HG03520 (cell line): ENCODE results near the gene OPA1.

Experiments
- ATAC-seq: cut with Tn5 transposase; IDR thresholded peaks from one replicate; pipeline ENCODE4 v1.9.1; 2021; ENCODE audit warnings: mild to moderate bottlenecking, moderate library complexity; ENCODE audit not compliant: unreplicated experiment

OPA1 gene

GRCh38 chr3:193592841-193593667, at the start of gene OPA1:
TSS of gene OPA1 (plus strand) at chr3:193593208. CDS start at chr3:193593378, 170 bp downstream.
- ATAC-seq = peak; percentile 94

GRCh38 chr3:193544289-193544688, 48.7 kb upstream of the OPA1 start:
- no peak for ATAC-seq

DNA sequence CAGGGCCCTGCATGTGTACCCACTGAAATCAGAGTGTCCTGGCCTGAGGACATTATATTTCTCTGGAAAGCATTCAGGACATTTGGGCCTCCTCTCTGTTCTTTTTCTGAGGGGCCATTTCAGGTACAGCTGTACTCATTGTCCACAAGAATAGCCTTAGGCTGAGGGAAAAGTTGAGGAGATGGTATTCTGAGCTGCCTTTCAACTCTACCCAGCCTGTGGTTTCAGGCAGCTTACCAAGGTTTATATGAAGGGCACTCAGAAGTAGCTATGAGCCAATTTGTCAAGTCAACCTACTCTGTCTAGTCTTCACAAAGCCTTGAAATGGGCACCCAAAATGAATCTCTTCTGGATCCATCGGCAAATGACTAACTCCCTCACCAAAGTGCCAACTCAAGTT, 47.7 kb upstream of the OPA1 start:
- no peak for ATAC-seq

- no peak for ATAC-seq
These were observed 46.9 kb upstream of the OPA1 start for GRCh38 chr3:193546129-193546528.

- ATAC-seq = no peak
These were observed 44.6 kb upstream of the OPA1 start for GRCh38 chr3:193548406-193548805.

DNA sequence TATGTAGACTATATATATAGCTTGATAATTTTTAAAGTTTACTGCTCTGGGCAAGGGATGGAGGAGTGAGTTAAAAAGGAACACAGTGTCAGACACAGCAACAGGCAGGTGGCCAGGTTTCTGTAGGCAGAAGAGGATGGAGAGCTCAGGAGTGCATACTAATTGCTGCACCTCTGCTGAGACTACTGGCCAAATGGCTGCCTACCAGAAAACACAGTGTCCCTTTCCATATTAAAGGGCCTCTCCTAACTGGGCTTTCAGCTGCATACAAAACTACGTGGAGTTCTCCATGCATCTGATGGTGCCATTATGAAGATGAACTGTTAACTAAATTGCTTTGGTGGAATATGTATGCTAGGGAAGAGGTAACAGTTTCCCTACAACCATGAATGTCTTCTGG, 40.1 kb upstream of the OPA1 start:
- no peak for ATAC-seq

- no peak for ATAC-seq
These were observed 39.4 kb upstream of the OPA1 start for GRCh38 chr3:193553586-193553985.

GRCh38 chr3:193554811-193555210, 38.2 kb upstream of the OPA1 start, which contains the start of gene ATP13A4:
TSS of gene ATP13A4 (minus strand) at chr3:193554895. CDS start at chr3:193554799, 96 bp downstream.
- ATAC-seq = no peak

- no peak for ATAC-seq
These were observed 36.2 kb upstream of the OPA1 start for GRCh38 chr3:193556841-193557240.

DNA sequence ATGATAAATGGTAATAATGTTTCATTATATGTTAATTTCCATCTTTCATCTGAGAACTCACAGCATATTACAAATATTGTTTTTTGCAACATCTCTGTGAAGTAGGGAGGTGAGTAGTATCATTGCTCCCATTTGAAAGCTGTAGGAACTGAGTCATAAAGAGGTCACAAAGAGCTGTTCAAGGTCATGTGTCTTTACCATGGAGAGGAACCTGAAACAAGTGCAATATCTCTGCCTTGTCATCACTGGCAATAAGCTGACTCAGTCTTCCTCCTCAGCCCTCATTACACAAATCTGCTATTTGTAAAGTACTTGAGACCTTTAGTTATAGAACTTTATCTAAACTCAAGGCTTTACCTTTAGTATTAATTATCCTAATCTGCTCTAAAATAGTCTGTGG, 33.9 kb upstream of the OPA1 start:
- no peak for ATAC-seq

- no peak for ATAC-seq
These were observed 32.9 kb upstream of the OPA1 start for GRCh38 chr3:193560091-193560490.

DNA sequence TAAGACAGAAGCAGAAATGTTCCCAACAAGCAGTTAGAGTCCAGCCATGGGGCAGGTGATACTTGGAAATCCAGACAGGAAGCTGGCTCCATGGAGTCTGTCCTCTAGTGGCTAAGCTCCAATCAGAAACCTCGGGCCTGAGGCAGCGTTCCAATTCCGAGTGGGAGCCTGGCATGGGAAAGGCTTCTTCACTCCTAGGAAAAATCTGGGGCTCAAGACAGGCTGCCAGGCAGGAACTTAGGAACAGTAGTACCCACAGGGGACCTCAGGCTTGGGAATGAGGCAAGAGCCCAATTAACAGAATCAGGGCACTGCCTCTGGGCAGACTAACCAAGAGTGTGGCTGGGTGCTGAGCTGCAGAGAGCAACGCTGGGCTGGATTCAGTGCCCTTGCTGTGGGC, 32.1 kb upstream of the OPA1 start:
- no peak for ATAC-seq

GRCh38 chr3:193563426-193563825, 29.6 kb upstream of the OPA1 start:
- ATAC-seq = no peak

DNA sequence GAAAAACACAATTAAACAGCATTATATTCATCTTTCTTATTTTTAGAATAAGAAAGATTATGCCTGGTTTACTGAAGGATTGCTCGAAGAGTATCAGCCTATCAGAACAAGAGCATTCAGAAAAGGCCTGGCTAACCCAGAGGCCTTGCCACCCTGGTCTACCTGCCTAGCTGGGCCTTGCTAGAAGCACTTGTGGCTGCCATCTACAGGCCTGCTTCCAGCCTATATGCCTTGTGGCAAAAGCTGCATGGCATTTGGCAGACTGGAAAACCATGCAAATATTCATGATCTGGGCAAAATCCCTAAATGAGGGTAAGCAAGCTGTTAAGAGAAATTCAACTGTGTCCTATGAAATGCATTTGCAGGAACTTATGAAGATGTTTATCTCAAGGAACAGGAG, 29.0 kb upstream of the OPA1 start:
- no peak for ATAC-seq

DNA sequence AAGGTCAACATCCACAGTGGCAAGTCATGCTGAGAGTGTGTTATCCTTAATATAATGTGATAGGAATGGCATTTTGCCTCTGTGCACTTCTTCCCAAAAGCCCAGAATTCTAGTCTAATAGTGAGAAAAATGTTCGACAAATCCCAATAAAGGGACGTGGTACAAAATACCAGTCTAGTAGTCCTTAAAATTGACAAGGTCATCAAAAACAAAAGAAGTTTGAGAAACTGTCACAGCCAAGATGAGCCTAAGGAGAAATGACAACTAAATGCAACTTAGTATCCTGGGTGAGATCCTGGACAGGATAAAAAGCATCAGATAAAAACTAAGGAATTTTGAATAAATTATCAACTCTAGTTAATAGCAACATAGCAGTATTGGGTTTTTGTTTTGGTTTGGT, 23.9 kb upstream of the OPA1 start:
- no peak for ATAC-seq

DNA sequence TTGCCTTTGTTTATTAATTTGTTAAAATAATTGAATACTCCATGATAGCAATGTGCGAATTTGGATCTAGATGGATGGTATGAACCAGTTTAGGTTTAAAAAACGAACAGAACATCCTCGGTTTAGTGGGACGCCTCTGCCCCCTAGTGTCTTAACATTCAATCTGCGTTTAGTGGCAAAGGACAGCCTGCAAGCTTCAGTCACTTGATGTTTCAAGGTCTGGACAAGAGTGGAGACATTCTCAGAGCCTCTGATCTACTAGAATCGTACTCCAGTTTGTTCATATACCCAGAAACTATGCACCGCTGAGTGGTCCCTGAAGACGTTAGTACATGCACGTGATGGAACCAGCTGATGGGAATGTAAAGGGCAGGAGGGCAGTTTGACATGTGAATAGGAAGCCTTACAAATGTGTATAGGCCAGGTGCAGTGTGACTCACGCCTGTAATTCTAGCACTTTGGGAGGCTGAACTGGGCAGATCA, 20.5 kb upstream of the OPA1 start:
- peak; percentile 82 for ATAC-seq

DNA sequence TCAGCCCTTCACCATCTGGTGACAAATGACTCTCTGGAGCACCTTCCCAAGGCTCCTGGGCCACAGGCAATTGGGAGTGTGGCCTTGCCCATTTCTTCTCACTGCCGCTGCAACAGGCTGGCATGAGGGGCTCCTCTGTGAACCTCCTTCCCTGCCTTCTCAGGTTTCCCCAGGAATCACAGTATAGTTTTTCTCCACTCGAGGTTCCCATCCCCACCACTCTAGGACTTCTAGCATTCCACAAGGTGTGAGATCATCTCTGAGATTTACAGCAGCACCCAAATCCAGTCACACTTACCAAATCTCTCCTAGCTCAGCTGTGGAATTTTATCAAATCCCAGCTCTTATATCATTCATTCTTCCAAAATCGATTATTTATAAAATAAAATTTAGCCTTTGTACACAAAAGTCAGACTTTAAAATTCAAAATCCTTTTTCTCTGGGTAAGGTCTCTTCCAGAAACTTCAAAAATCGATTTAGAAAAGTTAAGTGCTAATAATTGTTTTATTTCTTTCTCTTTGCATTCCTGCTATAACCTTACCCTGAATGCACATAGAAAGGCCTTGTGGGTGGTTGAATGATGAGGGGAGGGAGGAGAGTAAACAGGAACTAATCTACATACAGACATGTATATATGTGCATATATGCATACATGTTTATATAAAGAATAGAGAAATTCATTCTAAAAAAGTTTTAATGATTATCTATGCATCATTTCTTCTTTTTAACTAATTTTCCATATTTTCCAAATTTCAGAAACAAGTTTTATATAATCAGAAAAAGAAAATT, 19.4 kb upstream of the OPA1 start:
- ATAC-seq = no peak

DNA sequence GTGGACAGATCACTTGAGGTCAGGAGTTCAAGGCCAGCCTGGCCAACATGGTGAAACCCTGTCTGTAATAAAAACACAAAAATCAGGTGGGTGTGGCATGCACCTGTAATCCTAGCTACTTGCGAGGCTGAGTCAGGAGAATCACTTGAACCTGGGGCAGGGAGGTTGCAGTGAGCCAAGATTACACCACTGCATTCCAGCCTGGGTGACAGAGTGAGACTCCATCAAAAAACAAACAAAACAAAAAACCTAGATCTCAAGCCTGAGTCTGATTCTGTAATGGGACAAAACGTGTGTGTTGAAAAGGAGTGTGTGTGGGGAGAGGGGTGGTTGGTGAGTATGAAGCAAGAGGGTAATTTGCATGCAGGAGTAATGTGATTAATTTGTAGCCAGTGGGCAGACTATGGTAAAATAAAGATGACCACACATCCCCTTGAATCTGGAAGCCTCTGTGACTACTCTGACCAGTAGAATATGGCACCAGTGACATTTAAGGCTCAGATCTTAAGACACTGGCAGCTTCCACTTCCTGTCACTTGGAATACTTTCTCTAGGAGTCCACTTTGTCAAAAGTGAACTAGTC, 18.4 kb upstream of the OPA1 start:
- no peak for ATAC-seq

DNA sequence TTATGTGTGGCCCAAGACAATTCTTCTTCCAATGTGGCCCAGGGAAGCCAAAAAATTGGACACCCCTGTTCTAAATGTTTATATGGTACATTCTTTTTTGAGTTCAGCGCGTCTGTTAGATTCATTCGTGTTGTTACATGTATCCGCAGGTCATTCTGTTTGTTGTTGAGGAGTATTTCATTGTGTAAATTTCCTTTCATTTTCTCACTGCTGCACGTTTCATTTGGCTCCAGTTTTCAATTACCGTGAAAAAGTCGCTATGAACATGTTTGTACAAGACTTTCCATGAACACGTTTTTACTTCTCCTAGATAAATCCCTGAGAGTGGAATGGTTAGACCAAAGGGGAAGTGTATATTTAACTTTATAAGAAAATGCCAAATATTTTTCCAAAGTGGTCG, 7.5 kb upstream of the OPA1 start:
- no peak for ATAC-seq

GRCh38 chr3:193586526-193586925, 6.5 kb upstream of the OPA1 start:
- no peak for ATAC-seq

GRCh38 chr3:193589129-193589528, 3.9 kb upstream of the OPA1 start:
- ATAC-seq = no peak

DNA sequence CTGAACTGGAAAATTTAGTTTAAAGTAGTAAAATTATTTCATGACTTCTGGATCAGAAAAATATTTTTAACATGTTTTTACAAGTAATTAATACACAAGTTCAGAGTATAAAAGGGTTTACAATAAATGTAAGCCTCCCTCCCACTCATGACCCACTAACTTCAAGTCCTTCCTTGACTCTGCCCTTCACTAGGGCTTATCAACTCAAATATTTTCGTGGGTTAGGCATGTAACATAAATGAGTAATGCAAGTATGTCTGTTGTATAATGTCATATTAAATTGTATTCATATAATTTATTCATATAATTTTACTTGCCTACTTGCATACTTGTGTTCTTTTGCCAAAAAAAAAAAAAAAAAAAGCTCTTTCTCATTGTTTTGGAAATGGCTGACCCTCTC, 3.4 kb upstream of the OPA1 start:
- ATAC-seq = no peak
